HG03457 (cell line): ENCODE data around the gene CHRNA4.
"Not testable (repeated sequence)": the region's sequence is repeated elsewhere in the genome, so short reads cannot be mapped to it uniquely, and the experiment has no call there.

ENCODE experiments used
- ATAC-seq: cut with Tn5 transposase; IDR thresholded peaks from one replicate; pipeline ENCODE4 v1.9.1; 2021; ENCODE audit warnings: moderate number of reproducible peaks; ENCODE audit not compliant: unreplicated experiment

Gene CHRNA4

GRCh38 chr20:63398744-63399514, 37.8 kb upstream of the CHRNA4 start:
- no peak for ATAC-seq

DNA sequence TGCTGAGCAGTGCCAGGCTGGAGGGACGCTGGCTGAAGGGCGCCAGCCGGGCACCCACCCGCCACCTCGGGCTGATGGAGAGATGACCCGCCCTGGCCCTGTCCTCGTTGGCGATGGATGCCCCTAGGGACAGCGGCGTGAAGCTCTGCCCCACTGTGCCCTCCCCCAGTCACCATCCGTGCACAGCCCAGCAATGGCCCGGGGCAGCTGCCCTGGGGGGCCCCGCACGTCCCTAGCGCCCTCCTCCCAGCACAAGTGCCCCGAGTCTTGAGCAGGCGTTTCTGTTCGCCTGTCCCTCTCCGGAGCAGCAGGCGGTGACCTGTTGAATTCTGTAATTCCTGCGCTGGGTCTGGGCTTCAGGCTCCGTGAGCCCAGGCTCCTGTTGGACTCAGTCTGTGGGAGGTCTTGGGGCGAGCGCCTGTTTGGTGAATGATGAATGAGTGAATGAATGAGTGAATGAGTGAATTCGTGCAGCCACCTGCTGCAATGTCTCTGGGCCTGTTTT, 36.8 kb upstream of the CHRNA4 start:
- ATAC-seq, result no peak

GRCh38 chr20:63397155-63397843, 36.1 kb upstream of the CHRNA4 start:
- no peak for ATAC-seq

DNA sequence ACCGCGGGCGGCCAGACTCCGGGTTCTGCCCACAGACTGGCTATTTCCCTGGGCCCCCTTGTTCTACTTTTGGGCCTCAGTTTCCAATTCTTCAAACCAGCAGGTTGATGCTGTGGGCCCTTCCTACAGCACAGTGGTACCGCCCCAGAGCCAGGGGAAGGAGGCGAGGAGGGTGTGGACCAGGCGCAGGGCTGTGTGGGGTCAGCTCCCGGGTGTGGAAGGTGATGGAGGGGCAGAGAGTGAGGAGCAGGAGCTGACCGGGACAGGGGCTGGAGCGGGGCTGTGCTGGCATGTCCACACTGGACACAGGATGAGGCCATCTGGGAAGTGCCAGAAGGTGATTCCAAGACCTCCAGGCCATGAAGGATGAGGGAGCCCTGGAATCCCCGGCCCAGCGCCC, 35.2 kb upstream of the CHRNA4 start:
- no peak for ATAC-seq

DNA sequence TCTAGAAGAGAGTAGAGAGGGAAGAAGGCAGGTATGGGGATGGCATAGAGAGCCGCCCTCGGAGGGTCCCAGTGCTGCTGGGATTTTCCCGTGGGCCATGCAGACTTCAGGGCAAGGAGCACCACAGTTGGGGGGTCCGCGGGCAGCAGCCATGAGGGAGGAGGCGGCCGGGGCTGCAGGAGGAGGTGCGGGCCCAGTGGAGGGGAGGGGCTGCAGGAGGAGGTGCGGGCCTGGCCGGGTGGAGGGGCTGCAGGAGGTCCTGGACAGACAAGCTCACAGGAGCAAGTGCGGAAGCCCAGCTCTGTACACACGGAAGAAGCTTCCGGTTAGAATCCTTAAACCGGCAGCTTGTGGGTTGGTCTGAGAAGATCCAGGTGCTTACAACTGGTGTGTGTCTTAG, 34.6 kb upstream of the CHRNA4 start:
- ATAC-seq, result no peak

DNA sequence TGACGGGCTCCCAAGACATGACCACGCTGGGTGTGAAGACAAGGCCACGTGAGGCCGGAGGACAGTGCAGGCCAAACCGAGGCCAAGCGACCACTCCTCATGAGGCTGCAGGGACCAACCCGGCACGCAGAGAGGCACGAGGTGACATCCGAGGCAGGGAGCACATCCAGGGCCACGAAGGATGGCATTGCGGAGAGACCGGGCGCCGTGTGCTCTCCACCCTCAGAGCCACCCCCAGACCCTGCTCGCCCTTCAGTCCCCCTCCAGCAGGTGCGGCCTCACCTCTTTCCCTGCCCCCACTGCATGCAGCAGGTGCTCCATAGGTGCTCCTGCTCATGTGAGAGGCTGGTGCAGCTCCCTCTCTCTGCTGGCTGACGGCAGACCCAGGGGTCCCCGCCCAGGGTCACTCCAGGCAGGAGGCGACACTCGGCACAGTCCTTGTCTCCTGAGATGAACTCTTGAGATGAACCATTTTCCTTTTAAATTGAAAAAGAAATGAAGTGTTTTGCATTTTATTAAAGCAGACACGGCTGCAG, 33.8 kb upstream of the CHRNA4 start:
- ATAC-seq, result no peak

DNA sequence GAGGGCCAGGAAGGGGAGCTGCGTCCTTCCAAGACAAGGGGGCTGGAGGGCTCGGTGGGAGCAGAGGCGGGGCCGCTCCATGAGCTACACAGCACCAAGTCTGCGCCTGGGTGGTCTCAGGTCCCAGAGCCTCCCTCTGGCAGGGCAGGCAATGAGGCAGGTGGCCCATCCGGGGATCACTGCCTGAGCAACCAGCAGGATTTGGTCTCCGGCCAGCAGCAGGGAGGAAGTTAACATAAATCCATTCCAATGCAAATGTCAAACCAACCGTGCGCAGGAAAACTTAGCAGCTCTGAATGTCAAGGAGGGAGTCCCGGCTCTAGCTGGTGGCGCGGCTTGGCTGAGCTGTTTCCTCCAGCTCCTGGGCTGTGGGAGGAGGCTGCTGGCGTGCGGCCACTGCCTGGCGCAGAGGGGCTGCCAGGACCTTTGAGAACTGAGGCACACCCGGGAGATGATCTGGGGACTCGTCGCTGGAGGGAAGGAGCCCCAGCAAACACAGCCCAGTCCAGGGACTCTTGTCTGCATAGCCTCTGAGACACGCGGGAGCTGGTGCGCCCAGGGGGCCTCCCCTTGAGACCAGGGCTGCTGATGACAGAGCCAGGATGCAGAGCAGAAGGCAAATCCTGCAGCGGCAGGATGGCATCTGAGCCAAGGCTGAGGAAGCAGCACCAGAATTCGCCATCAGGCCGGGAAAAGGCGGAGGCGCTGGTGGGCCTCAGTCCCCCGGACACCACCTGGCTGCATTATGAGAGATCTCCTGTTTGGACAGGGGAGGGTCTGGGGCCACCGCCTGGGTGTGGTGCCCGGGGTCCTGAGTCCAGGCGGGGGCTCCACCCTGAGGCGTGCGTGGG, 33.1 kb upstream of the CHRNA4 start:
- no peak for ATAC-seq

GRCh38 chr20:63393566-63393965, 32.4 kb upstream of the CHRNA4 start:
- ATAC-seq, result no peak

DNA sequence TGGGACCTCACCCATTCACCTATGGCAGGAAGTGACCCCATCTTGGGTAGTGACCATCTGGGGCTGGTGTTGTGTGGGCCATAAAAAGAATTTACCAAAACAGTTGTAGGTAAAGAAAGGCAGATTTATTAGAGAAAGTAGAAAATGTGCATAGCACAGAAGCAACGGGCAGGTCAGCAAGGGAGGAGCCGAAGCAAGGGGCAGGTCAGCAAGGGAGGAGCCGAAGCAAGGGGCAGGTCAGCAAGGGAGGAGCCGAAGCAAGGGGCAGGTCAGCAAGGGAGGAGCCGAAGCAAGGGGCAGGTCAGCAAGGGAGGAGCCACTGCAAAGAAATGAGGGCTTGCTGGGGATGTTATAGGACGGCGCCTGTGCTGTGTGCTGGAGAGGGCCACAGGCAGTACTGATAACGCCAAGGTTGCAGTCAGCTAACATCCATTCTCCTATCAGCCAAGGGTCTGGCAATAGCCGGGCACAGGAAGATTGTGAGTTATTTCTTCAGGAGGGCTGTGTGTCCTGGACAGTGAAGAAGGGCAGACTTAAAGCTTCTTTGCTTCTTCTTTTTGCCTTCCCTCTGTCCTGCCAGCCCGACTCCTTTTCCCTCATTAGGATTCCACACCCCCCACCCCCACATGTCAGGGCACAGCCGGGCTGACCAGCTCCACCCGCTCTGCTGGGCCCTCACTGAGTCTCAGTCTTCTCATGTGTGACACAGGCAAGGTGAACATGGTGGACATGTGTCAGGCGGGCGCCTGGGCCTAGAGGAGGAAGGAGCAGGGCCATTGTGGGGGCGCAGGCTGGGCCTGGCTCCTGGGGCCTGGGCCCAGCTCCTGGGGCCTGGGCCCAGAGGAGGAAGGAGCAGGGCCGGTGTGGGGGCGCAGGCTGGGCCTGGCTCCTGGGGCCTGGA, 31.6 kb upstream of the CHRNA4 start:
- ATAC-seq, result no peak

DNA sequence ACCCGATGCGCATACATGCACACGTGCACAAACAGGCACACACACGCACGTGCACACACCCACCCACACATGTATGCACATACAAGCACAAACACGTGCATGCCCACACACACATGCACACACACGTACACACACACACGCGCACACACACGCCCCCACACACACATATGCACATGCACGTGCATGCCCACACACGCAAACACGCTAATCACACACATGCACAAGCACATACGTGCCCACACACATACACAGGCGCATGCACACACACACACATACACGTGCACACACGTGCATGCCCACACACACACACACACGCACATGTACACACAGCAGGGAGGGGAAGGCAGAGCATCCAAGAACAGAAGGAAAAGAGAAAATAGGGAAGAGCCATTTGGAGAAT, 26.8 kb upstream of the CHRNA4 start:
- no peak for ATAC-seq

DNA sequence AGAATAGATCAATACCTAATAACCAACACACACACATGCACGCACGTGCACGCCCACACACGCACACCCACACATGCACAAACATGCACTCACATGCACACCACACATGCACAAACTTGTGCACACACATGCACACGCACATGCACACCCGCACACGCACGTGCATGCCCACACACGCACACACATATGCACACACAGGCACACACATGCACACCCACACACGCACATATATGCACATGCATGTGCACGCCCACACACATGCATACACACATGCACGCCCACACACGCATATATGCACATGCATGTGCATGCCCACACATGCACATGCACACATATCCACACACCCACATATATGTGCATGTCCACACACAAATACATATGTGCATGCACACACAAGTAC, 26.2 kb upstream of the CHRNA4 start:
- no peak for ATAC-seq

DNA sequence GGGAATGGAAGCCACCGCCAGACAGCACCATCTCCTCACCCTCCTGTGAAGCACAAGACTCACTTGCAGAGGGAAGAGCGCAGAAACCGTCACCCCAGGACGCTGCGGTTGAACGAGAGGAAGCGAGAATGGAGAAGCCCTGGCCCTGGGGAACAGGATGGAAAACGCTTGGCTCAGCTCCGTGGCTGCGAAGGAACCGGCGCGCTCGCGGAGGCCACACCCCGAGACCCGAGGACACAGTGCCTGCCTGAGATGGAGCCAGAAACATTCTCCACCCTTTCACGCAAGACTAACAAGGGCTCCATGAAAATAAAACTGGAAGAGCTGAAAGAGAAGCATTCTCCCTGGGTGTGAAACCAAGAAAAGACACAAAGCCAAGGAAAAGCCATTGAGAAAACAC, 25.3 kb upstream of the CHRNA4 start:
- no peak for ATAC-seq

- ATAC-seq, result no peak
Observed at GRCh38 chr20:63385819-63386218, 24.7 kb upstream of the CHRNA4 start.

DNA sequence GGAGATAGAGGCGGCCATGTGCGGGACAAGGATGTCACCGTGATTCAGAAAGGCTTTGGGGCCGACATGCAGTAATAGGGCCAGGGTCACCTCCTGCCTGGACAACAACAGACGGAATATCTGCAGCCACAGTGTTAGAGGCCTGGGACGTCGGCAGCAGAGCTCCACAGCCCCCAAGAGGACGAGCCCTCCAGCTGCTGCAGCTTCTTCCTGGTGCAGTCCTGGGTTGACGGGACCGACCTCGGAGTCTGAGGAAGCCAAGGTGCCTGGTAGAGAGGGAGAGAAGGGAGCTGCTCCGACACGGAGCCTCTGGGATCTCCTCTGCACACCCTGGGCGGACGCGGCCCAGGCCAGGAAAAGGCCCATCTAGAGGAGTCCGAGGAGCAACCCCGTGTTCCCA, 23.2 kb upstream of the CHRNA4 start:
- no peak for ATAC-seq

DNA sequence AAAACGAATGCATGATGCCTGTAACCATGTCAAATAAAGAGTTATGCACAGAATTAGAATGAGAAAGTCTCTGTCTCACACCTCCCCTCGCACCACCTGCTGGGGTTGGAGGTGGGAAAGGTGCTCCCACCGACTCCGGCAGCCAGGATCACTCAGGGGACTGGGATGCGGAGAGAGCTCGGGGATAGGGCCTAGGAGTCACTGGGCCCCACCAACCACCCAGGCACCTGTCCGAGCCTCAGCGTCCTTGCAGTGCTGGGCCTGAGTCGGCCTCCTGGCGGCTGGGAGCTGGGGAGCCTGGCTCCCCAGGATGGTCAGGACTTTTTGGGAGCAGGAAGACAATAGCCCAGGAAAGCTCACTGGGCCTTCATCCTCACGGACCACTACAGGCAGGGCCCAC, 22.4 kb upstream of the CHRNA4 start:
- no peak for ATAC-seq

DNA sequence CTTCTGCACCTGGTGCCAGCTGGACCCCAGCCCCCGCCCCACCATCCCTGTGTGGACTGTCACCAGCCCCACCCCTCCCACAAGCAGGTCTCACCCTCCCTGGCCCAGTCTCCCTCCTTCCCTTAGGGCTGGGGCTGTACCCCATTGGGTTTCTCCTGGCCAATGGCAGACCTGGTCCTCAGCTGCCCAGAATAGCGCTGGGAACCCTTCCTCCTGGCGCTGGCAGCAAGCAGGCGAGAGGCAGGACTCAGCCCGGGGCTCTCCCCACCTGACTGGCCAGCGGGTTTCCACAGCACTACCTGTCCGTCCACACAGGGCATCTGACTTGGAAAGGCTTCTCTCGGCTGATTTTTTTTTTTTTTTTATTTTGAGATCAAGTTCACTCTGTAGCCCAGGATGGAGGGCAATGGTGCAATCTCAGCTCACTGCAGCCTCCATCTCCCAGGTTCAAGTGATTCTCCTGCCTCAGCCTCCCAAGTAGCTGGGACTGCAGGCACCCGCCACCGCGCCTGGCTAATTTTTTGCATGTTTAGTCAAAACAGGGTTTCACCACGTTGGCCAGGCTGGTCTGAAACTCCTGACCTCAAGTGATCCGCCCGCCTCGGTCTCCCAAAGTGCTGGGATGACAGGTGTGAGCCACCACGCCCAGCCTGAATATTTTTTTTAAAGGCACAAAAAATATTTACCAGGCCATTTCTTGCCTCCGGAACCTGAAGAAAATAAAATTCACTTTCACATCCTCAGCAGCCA, 21.6 kb upstream of the CHRNA4 start:
- ATAC-seq, result no peak

- no peak for ATAC-seq
Observed at GRCh38 chr20:63381781-63382431, 20.8 kb upstream of the CHRNA4 start.

GRCh38 chr20:63380346-63380870, 19.3 kb upstream of the CHRNA4 start:
- no peak for ATAC-seq

GRCh38 chr20:63379872-63380271, 18.7 kb upstream of the CHRNA4 start:
- not testable (repeated sequence) for ATAC-seq
